Left lung (tissue), 14 donors: ENCODE results near the gene B9D2. TPM values are rescaled to one million over a fixed set of nuclear protein-coding genes. Genes with fewer than 3 reads are reported as not detected.
A peak's percentile ranks its signal among the peaks of the same experiment; 100 is the strongest.

Experiments used
- ATAC-seq: fragments of 200-7000 bp; cut with Tn5 transposase; one replicate; pipeline ENCODE4 v1.9.1; 2020; ENCODE audit warnings: moderate library complexity
- DNase-seq, 4 donors: peaks; one replicate each; pipeline ENCODE4 v3.0.0-alpha.2; 2013 to 2020
- H3K27ac ChIP-seq, 2 donors: fragments of 200-600 bp; sonication (generic) in 1 of 2; one replicate each; pipeline versions ENCODE4 v1.5.0 to v1.8.0; 2020 to 2021
- H3K27me3 ChIP-seq, 2 donors: fragments of 200-600 bp; sonication (generic) in 1 of 2; one replicate each; pipeline versions ENCODE4 v1.5.0 to v1.8.0; 2020 to 2021
- H3K36me3 ChIP-seq, 2 donors: fragments of 200-600 bp; sonication (generic) in 1 of 2; one replicate each; pipeline versions ENCODE4 v1.5.0 to v1.8.0; 2020 to 2021
- H3K4me1 ChIP-seq, 2 donors: fragments of 200-600 bp; one replicate each; pipeline ENCODE4 v1.8.0; 2021
- H3K4me3 ChIP-seq, 2 donors: fragments of 200-600 bp; sonication (generic) in 1 of 2; one replicate each; pipeline versions ENCODE4 v1.5.0 to v1.8.0; 2020 to 2021; ENCODE audit warnings: mild to moderate bottlenecking in 1 of 2
- H3K9me3 ChIP-seq, 2 donors: fragments of 200-600 bp; sonication (generic) in 1 of 2; one replicate each; pipeline versions ENCODE4 v1.5.0 to v1.8.0; 2020 to 2021
- CTCF ChIP-seq, 2 donors: fragments of 200-600 bp; sonication (generic) in 1 of 2; IDR thresholded peaks; one replicate each; pipeline versions ENCODE4 v1.5.0 to v1.8.0; 2021; ENCODE audit warnings: antibody characterized with exemption in 2 of 2
- intact Hi-C, 2 donors: fragments of 100-400 bp; cut with DNase I; formaldehyde crosslinking; loops; one replicate each; pipeline versions ENCODE4 v1.11.2 to v1.14.2; 2022
- long read RNA-seq, 12 donors: library from polyadenylated mRNA in 2 of 12; unstranded in 2 of 12; transcript quantifications; one replicate each; pipeline ENCODE4 v2.0.0 and lab custom pipeline, GENCODE V29; 2019 to 2026
- polyA plus RNA-seq, 6 donors: library from polyadenylated mRNA; unstranded; fragments of 120-200 nt; gene quantifications; one replicate each; pipeline ENCODE4 v1.2.1, GENCODE V29; 2013; ENCODE audit not compliant: insufficient read length in 6 of 6
- total RNA-seq, 2 donors: library from RNA; stranded (reverse); fragmentation: NEBNext Ultra II Directional; extraction: Animal tissue kit (Norgen Biotek cat#: 25700); gene quantifications; one replicate each; pipeline ENCODE4 v1.2.1, GENCODE V29; 2021
- donor health status: DM: no; HTN: yes; CAD: no.
- donor health status: DM: no; HTN: no; CAD: no.

Gene B9D2
- total RNA-seq (1 to 10 TPM; 7.8 to 8.8 TPM), polyA plus RNA-seq (1 to 10 TPM; 6.6 to 8.6 (median 7.5) TPM)
- long read RNA-seq, donor 1, transcript B9D2-201 (4 exons, 1,027 nt): major isoform, 8 of 8 reads
- long read RNA-seq, donor 1, partial matches to known transcripts: 0 of 8 reads
- long read RNA-seq, donor 1, other reads (novel, unspliced or antisense): 0 of 8 reads
- long read RNA-seq, donor 2, transcript B9D2-201 (4 exons, 1,027 nt): major isoform, 5 of 5 reads
- long read RNA-seq, donor 2, partial matches to known transcripts: 0 of 5 reads
- long read RNA-seq, donor 2, other reads (novel, unspliced or antisense): 0 of 5 reads
- long read RNA-seq, donor 3, partial matches to known transcripts: 0 of 2 reads
- long read RNA-seq, donor 3, other reads (novel, unspliced or antisense): 0 of 2 reads
- long read RNA-seq, donor 4, transcript B9D2-201 (4 exons, 1,027 nt): major isoform, 10 of 15 reads
- long read RNA-seq, donor 4, partial matches to known transcripts: 2 of 15 reads
- long read RNA-seq, donor 4, other reads (novel, unspliced or antisense): 3 of 15 reads
- long read RNA-seq, donor 5, transcript B9D2-201 (4 exons, 1,027 nt): major isoform, 6 of 17 reads
- long read RNA-seq, donor 5, partial matches to known transcripts: 11 of 17 reads
- long read RNA-seq, donor 5, other reads (novel, unspliced or antisense): 0 of 17 reads
- long read RNA-seq, donor 6, partial matches to known transcripts: 6 of 10 reads
- long read RNA-seq, donor 6, other reads (novel, unspliced or antisense): 0 of 10 reads
- long read RNA-seq, donor 7, partial matches to known transcripts: 0 of 3 reads
- long read RNA-seq, donor 7, other reads (novel, unspliced or antisense): 0 of 3 reads
- long read RNA-seq, donor 8, partial matches to known transcripts: 10 of 14 reads
- long read RNA-seq, donor 8, other reads (novel, unspliced or antisense): 0 of 14 reads
- long read RNA-seq, donor 9: 0 reads
- long read RNA-seq, donor 10, transcript B9D2-201 (4 exons, 1,027 nt): major isoform, 11 of 11 reads
- long read RNA-seq, donor 10, partial matches to known transcripts: 0 of 11 reads
- long read RNA-seq, donor 10, other reads (novel, unspliced or antisense): 0 of 11 reads
- long read RNA-seq, donor 11: 0 reads
- long read RNA-seq, donor 12, partial matches to known transcripts: 14 of 18 reads
- long read RNA-seq, donor 12, other reads (novel, unspliced or antisense): 0 of 18 reads

- no peaks in the 10 kb centered on the region for H3K27me3 ChIP-seq
- H3K4me1 ChIP-seq: peaks cover 17 to 59% of the 10 kb centered on the region in 2 donors
- H3K27ac ChIP-seq: peak within 1 kb of the TSS; percentile 98 to 99
- no peak for TF ChIP-seq CTCF (IDR thresholded peaks at IDR 0.05)
- intact Hi-C loops: no loop called here
- no peaks in the 10 kb centered on the region for H3K36me3 ChIP-seq
- peak; percentile 94 for ATAC-seq
- peak; percentile 97 to 99 (median 99) for DNase-seq
- peak within 1 kb of the TSS; percentile 53 to 58 for H3K4me3 ChIP-seq
- H3K9me3 ChIP-seq: no peaks in the 10 kb centered on the region
These were observed at the start of gene B9D2 for GRCh38 chr19:41363753-41364523. Gene B9D2, minus strand, starts transcription at chr19:41364149. Its CDS starts 630 bp downstream, at chr19:41363519.

- intact Hi-C loops: no loop called here
- H3K4me1 ChIP-seq: peaks cover 19 to 76% of the 10 kb centered on the region in 2 donors
- H3K27me3 ChIP-seq: no peaks in the 10 kb centered on the region
- peak overlapping the region in 1 of 2 donors; percentile 30 for H3K27ac ChIP-seq
- H3K4me3 ChIP-seq: no peak overlapping the region
- H3K9me3 ChIP-seq: no peaks in the 10 kb centered on the region
- DNase-seq: no peak
- TF ChIP-seq CTCF (IDR thresholded peaks at IDR 0.05): no peak
- H3K36me3 ChIP-seq: peaks cover 0 to 42% of the 10 kb centered on the region in 2 donors
- no peak for ATAC-seq
These were observed 49.0 kb upstream of the B9D2 start for GRCh38 chr19:41412953-41413352.

GRCh38 chr19:41411968-41412265, 48.0 kb upstream of the B9D2 start:
- Histone ChIP-seq H3K36me3 (peaks cover 0 to 42% of the 10 kb centered on the region in 2 donors), H3K27ac (peak overlapping the region in 1 of 2 donors; percentile 95), H3K4me3 (no peak overlapping the region), H3K27me3 (no peaks in the 10 kb centered on the region), H3K4me1 (peaks cover 23 to 86% of the 10 kb centered on the region in 2 donors), H3K9me3 (no peaks in the 10 kb centered on the region)
- no peak for TF ChIP-seq CTCF (IDR thresholded peaks at IDR 0.05)
- intact Hi-C loops: no loop called here
- ATAC-seq (no peak), DNase-seq (no peak)

- ATAC-seq (no peak), DNase-seq (no peak)
- no peak for TF ChIP-seq CTCF (IDR thresholded peaks at IDR 0.05)
- Histone ChIP-seq H3K4me1 (peaks cover 23 to 91% of the 10 kb centered on the region in 2 donors), H3K4me3 (no peak overlapping the region), H3K9me3 (no peaks in the 10 kb centered on the region), H3K27me3 (no peaks in the 10 kb centered on the region), H3K27ac (peak overlapping the region in 1 of 2 donors; percentile 95), H3K36me3 (peaks cover 0 to 42% of the 10 kb centered on the region in 2 donors)
- intact Hi-C loops: no loop called here
These were observed 47.4 kb upstream of the B9D2 start for GRCh38 chr19:41411100-41411967.
